ENCODE results near the gene RHOBTB1.
"Not testable (repeated sequence)": the region's sequence is repeated elsewhere in the genome, so short reads cannot be mapped to it uniquely, and the experiment has no call there.

Gene RHOBTB1

GRCh38 chr10:60906825-60907224 is 37.2 kb downstream of the RHOBTB1 start:
- DNase-seq, result not testable (repeated sequence)

- no peak for DNase-seq
Observed at GRCh38 chr10:60906411-60906810, 37.6 kb downstream of the RHOBTB1 start.

GRCh38 chr10:60905580-60905979 is 38.4 kb downstream of the RHOBTB1 start:
- DNase-seq, result no peak

GRCh38 chr10:60903096-60903495 is 40.9 kb downstream of the RHOBTB1 start:
- no peak for DNase-seq

- DNase-seq, result peak in 32 of 51 donors; percentile 1 to 58 (median 18)
Observed at GRCh38 chr10:60901561-60902235, 42.3 kb downstream of the RHOBTB1 start.

- no peak for DNase-seq
Observed at GRCh38 chr10:60899266-60899665, 44.7 kb downstream of the RHOBTB1 start.

- DNase-seq, result no peak
Observed at GRCh38 chr10:60898321-60898720, 45.7 kb downstream of the RHOBTB1 start.

- DNase-seq, result no peak
Observed at GRCh38 chr10:60896810-60897209, 47.2 kb downstream of the RHOBTB1 start.

GRCh38 chr10:60896033-60896432 is 48.0 kb downstream of the RHOBTB1 start:
- no peak for DNase-seq

GRCh38 chr10:60894786-60895185 is 49.2 kb downstream of the RHOBTB1 start:
- no peak for DNase-seq

GRCh38 chr10:60893231-60893630 is 50.8 kb downstream of the RHOBTB1 start:
- DNase-seq, result no peak

GRCh38 chr10:60892571-60892970 is 51.4 kb downstream of the RHOBTB1 start:
- no peak for DNase-seq

- no peak for DNase-seq
Observed at GRCh38 chr10:60890811-60891210, 53.2 kb downstream of the RHOBTB1 start.

- peak in 1 of 51 donors; percentile 17 for DNase-seq
Observed at GRCh38 chr10:60883187-60883586, 60.8 kb downstream of the RHOBTB1 start.

GRCh38 chr10:60878224-60878623 is 65.8 kb downstream of the RHOBTB1 start:
- no peak for DNase-seq

GRCh38 chr10:60877777-60878120 is 66.2 kb downstream of the RHOBTB1 start:
- no peak for DNase-seq

- no peak for DNase-seq
Observed at GRCh38 chr10:60877061-60877776, 66.8 kb downstream of the RHOBTB1 start.

- no peak for DNase-seq
Observed at GRCh38 chr10:60873758-60874157, 70.2 kb downstream of the RHOBTB1 start.

- no peak for DNase-seq
Observed at GRCh38 chr10:60872451-60872850, 71.5 kb downstream of the RHOBTB1 start.

- DNase-seq, result no peak
Observed at GRCh38 chr10:60871215-60871614, 72.8 kb downstream of the RHOBTB1 start.

GRCh38 chr10:60870803-60871202 is 73.2 kb downstream of the RHOBTB1 start:
- DNase-seq, result no peak

GRCh38 chr10:60870416-60870728 is 73.6 kb downstream of the RHOBTB1 start:
- peak in 1 of 51 donors; percentile 1 for DNase-seq

GRCh38 chr10:60869652-60870415 is 74.2 kb downstream of the RHOBTB1 start:
- no peak for DNase-seq
